GM06990 (cell line): ENCODE measurements around the gene RIPPLY3.

Experiments used
- DNase-seq: peaks from one replicate; pipeline ENCODE4 v3.0.0-alpha.2; 2011; ENCODE audit not compliant: insufficient read length; ENCODE audit errors: extremely low read depth
- H3K27me3 ChIP-seq: replicated peaks from 2 replicates; pipeline ENCODE4 v1.6.0; 2011; ENCODE audit warnings: low read length; ENCODE audit not compliant: control insufficient read depth, insufficient read depth
- H3K36me3 ChIP-seq: 2 replicates; pipeline ENCODE4 v1.5.1; 2011; ENCODE audit warnings: low read length; ENCODE audit not compliant: control insufficient read depth, insufficient read depth
- H3K4me3 ChIP-seq: replicated peaks from 2 replicates; pipeline ENCODE4 v1.5.1; 2011; ENCODE audit warnings: low read depth, mild to moderate bottlenecking, control low read depth, low read length
- TF ChIP-seq, protein P1 (sequence below): IDR thresholded peaks from 2 replicates; pipeline ENCODE4 v1.5.1; 2011; ENCODE audit warnings: low read length, control low read depth, mild to moderate bottlenecking, inconsistent platforms; ENCODE audit not compliant: insufficient read depth, poor library complexity, severe bottlenecking

RIPPLY3 gene

DNA sequence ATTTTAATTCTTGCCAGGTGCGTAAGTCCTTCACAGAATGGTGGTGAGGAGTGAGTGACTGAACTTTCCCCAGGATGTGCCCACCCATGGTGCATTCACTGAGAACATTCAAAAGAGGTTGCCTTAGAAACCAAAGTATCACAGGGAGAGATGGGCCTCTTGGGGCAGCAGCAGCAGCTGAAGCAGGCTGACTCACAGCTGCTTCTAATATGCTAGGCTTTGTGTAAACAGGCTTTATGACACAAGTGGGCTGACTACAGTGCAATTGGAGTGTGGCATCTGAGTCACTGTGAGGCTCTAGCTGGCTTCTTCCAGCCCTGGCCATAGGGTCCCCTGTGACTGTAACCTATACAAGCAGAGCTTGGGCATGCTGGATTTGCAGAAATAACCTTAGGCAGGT, 53.8 kb downstream of the RIPPLY3 start:
- Histone ChIP-seq H3K27me3 (no peaks in the 10 kb centered on the region), H3K36me3 (no peaks in the 10 kb centered on the region), H3K4me3 (no peak overlapping the region)
- no peak for DNase-seq
- TF ChIP-seq, protein P1, sequence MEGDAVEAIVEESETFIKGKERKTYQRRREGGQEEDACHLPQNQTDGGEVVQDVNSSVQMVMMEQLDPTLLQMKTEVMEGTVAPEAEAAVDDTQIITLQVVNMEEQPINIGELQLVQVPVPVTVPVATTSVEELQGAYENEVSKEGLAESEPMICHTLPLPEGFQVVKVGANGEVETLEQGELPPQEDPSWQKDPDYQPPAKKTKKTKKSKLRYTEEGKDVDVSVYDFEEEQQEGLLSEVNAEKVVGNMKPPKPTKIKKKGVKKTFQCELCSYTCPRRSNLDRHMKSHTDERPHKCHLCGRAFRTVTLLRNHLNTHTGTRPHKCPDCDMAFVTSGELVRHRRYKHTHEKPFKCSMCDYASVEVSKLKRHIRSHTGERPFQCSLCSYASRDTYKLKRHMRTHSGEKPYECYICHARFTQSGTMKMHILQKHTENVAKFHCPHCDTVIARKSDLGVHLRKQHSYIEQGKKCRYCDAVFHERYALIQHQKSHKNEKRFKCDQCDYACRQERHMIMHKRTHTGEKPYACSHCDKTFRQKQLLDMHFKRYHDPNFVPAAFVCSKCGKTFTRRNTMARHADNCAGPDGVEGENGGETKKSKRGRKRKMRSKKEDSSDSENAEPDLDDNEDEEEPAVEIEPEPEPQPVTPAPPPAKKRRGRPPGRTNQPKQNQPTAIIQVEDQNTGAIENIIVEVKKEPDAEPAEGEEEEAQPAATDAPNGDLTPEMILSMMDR, result no peak

DNA sequence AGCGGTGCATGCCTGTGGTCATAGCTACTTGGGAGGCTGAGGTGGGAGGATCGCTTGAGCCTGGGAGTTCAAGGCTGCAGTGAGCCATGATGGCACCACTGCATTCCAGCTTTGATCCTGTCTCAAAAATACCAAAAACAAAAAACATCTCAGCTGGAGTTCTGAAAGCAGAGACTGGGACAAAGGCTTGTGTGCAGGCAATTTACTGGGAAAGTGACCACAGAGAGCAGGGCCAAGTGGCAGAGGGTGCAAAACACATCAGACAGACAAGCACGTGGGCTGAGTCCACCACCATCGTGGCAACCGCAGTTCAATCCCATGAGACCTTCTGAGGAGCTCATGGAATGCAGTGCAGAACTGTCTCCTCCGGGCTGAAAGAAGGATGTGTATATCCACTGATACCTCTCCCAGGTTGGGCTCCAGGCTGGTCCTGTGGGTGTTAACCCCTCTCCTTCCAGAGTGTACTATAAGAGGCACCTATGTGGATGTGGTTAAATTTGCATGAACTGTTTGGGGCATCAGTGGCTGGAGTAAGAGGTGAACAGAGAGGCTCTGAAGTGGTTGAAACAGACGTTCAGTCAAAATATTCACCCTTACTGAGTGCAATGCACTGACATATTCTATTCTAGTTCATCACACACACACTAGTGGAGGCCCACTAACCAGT, 55.6 kb downstream of the RIPPLY3 start:
- TF ChIP-seq, protein P1, result no peak
- no peak for DNase-seq
- H3K4me3 ChIP-seq, result no peak overlapping the region
- no peaks in the 10 kb centered on the region for H3K27me3 ChIP-seq
- H3K36me3 ChIP-seq, result 0 out of 2 replicates have a peak, but pooled peaks cover 1% of the 10 kb centered on the region

DNA sequence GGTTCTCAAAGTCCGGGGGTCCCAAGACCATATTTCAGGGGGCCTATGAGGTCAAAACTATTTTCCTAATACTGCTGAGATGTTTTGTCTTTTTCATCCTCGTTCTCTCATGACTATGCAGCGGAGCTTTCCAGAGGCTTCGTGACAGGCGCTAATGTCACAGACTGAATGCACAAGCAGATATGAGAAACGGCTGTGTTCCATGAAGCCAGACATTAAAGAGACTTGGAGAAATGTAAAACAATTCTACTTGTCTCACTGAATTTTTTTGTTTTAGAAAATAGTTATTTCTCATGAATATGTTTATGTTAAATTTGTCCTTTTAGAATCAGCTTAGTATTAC, 56.1 kb downstream of the RIPPLY3 start:
- TF ChIP-seq, protein P1, result no peak
- Histone ChIP-seq H3K27me3 (no peaks in the 10 kb centered on the region), H3K4me3 (no peak overlapping the region), H3K36me3 (0 out of 2 replicates have a peak, but pooled peaks cover 2% of the 10 kb centered on the region)
- DNase-seq, result no peak

DNA sequence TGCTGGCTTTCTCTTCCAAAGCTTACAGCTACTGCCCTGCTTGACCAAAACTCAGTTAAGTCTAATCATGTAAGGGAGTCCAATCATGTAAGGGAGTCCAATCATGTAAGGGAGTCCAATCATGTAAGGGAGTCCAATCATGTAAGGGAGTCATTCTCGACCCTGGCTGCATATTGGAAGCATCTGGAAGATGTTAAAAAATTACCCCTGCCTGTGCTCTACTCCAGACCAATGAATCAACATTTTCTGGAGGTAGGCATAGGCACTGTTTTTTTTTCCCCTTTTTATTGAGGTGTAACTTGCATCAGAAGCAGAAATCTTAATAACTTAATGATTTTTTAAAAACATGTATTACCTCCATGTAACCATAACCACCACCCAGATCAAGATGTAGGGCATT, 56.9 kb downstream of the RIPPLY3 start:
- H3K36me3 ChIP-seq, result 0 out of 2 replicates have a peak, but pooled peaks cover 2% of the 10 kb centered on the region
- H3K4me3 ChIP-seq, result no peak overlapping the region
- TF ChIP-seq, protein P1, result no peak
- DNase-seq, result no peak
- H3K27me3 ChIP-seq, result no peaks in the 10 kb centered on the region

DNA sequence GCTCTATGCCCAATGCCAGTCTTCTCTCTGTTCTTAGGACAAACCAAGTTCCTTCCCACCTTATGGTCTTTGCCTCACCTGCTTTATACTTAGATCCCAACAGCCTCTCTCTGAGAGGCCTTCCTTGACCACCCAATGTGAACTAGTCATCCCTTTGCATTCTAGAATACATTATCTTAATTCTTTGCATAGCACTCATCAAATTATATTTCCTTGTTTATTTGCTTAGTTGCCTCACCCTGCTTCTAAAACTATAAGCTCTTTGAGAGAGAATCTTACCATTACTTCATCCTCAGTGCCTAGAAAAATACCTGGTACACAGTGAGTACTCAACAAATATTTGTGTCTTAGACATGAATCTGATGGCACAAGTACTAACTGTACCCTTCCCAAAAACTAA, 58.3 kb downstream of the RIPPLY3 start:
- Histone ChIP-seq H3K27me3 (no peaks in the 10 kb centered on the region), H3K4me3 (no peak overlapping the region), H3K36me3 (0 out of 2 replicates have a peak, but pooled peaks cover 2% of the 10 kb centered on the region)
- no peak for DNase-seq
- TF ChIP-seq, protein P1, result no peak
